GM12892 (cell line): ENCODE measurements around the gene LRRC1.

Source experiments
- POLR2A ChIP-seq: IDR thresholded peaks from 2 replicates; pipeline ENCODE4 v1.6.1; 2011; ENCODE audit warnings: low read depth, low read length, control low read depth
- POLR2AphosphoS5 ChIP-seq: IDR thresholded peaks from 2 replicates; pipeline ENCODE4 v1.6.1; 2011; ENCODE audit warnings: low read depth, low read length, control low read depth

DNA sequence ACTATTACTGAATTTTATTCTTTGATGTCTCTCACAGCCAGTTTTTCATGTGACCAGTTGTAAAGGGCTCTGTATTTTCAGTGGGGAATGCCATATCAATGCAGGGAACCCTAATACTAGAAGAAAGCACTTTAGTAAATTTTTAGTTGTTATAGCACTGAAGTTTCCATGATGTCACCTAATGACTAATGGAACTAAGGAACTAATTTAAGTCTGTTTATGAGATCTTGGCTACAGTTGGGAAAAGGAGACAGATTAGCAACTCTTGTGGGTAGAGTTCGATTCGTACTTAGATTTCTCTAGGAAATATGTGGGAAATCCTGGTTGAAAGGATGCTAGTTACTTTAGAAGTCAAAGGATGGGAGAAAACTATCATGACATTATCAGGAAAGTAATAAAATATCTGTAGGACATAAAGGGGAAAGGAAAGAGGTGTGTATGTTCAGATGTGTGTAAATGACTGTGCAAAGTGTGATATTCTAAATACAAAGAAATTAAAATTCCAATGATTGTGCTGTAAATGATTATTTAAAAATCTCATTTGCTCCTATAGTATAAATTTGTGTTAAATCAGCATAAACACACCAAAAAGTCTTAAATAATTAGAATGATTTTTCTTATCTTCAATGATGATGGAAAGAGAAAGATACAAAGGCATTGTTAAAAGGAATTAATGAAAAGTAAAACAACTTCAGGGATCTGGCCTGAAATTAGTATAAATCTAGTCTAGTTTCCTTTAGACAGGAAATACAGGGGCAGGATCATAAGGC, 103.4 kb downstream of the LRRC1 start:
- TF ChIP-seq POLR2A = no peak
- no peak for TF ChIP-seq POLR2AphosphoS5
